Glutamatergic neuron (in vitro differentiated cells): ENCODE data around the gene FKRP. TPM values are rescaled to one million over a fixed set of nuclear protein-coding genes. Genes with fewer than 3 reads are reported as not detected.

ENCODE experiments used
- DNase-seq: peaks from one replicate; pipeline ENCODE4 v3.0.0; 2022
- H3K27ac Mint-ChIP-seq: one replicate; pipeline ENCODE4 v1.8.0; 2020; ENCODE audit warnings: mild to moderate bottlenecking, mixed read lengths, inconsistent platforms; ENCODE audit not compliant: unreplicated experiment
- H3K27me3 Mint-ChIP-seq: one replicate; pipeline ENCODE4 v1.8.0; 2020; ENCODE audit warnings: mild to moderate bottlenecking, moderate library complexity, mixed read lengths, inconsistent platforms; ENCODE audit not compliant: unreplicated experiment
- H3K36me3 Mint-ChIP-seq: one replicate; pipeline ENCODE4 v1.8.0; 2020; ENCODE audit warnings: mild to moderate bottlenecking, mixed read lengths, inconsistent platforms; ENCODE audit not compliant: unreplicated experiment
- H3K4me1 Mint-ChIP-seq: one replicate; pipeline ENCODE4 v1.8.0; 2020; ENCODE audit warnings: mild to moderate bottlenecking, low read depth, mixed read lengths, inconsistent platforms; ENCODE audit not compliant: unreplicated experiment
- H3K4me3 Mint-ChIP-seq: one replicate; pipeline ENCODE4 v1.8.0; 2020; ENCODE audit warnings: mild to moderate bottlenecking, mixed read lengths, inconsistent platforms; ENCODE audit not compliant: unreplicated experiment
- H3K9me3 Mint-ChIP-seq: one replicate; pipeline ENCODE4 v1.8.0; 2020; ENCODE audit warnings: mild to moderate bottlenecking, moderate library complexity, mixed read lengths, inconsistent platforms; ENCODE audit not compliant: unreplicated experiment
- CTCF ChIP-seq: fragments of 200-600 bp; sonication (generic); IDR thresholded peaks from one replicate; pipeline ENCODE4 v1.5.0; 2021; ENCODE audit not compliant: partially characterized antibody, unreplicated experiment
- total RNA-seq: library from RNA; stranded (reverse); fragmentation: NEBNext Ultra II Directional; extraction: Animal tissue kit (Norgen Biotek cat#: 25700); gene quantifications from one replicate; pipeline ENCODE4 v1.2.1, GENCODE V29; 2021; ENCODE audit not compliant: unreplicated experiment

FKRP gene
- total RNA-seq, 1 donor from 2014 or later: 46.6 TPM

DNA sequence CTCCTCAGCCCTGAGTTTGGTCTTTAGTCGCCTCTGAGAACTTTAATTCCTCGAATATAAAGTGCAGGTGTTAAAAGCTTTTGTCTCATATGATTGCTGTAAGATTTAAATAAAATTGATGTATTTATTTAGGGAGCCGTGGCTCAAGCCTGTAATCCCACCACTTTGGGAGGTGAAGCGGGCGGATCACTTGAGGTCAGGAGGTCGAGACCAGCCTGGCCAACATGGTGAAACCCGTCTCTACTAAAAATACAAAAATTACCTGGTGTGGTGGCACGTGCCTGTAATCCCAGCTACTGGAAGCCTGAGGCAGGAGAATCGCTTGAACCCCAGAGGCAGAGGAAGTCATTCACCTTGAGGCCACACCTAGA is 43.1 kb downstream of the FKRP start:
- no peaks in the 10 kb centered on the region for H3K36me3 Mint-ChIP-seq
- peaks cover 5% of the 10 kb centered on the region for H3K9me3 Mint-ChIP-seq
- peaks cover 8% of the 10 kb centered on the region for H3K4me1 Mint-ChIP-seq
- no peak for DNase-seq
- TF ChIP-seq CTCF: no peak
- peaks cover 3% of the 10 kb centered on the region for H3K27me3 Mint-ChIP-seq
- peak overlapping the region; percentile 30 for H3K4me3 Mint-ChIP-seq
- no peak overlapping the region for H3K27ac Mint-ChIP-seq

DNA sequence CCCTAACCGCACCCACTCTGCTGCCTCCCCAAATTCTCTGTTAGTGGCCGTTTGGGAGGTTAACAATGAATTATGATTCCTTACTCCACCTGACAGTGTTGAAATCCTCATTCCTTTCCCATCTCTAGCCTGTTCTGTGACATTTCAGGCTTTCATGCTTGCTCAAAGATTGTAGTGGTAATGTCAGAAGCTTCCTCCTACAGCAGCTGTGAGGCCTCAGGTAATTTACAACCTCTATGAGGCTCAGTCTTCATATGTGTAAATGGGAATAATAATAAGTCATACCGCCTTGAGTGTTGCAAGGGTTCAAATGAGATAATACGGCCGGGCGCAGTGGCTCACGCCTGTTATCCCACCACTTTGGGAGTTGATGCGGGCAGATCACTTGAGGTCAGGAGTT is 43.5 kb downstream of the FKRP start:
- no peaks in the 10 kb centered on the region for H3K36me3 Mint-ChIP-seq
- H3K9me3 Mint-ChIP-seq: peaks cover 5% of the 10 kb centered on the region
- peaks cover 8% of the 10 kb centered on the region for H3K4me1 Mint-ChIP-seq
- DNase-seq: no peak
- peak overlapping the region; percentile 46 for H3K4me3 Mint-ChIP-seq
- TF ChIP-seq CTCF: no peak
- peaks cover 3% of the 10 kb centered on the region for H3K27me3 Mint-ChIP-seq
- H3K27ac Mint-ChIP-seq: no peak overlapping the region

- Mint-ChIP-seq H3K9me3 (peaks cover under 1% of the 10 kb centered on the region), H3K27me3 (peaks cover 2% of the 10 kb centered on the region), H3K4me1 (peaks cover 7% of the 10 kb centered on the region), H3K36me3 (no peaks in the 10 kb centered on the region), H3K4me3 (no peak overlapping the region), H3K27ac (peak overlapping the region; percentile 22)
- no peak for DNase-seq
- no peak for TF ChIP-seq CTCF
Observed at GRCh38 chr19:46791944-46792343, 46.1 kb downstream of the FKRP start.

- DNase-seq: no peak
- Mint-ChIP-seq H3K4me3 (no peak overlapping the region), H3K36me3 (no peaks in the 10 kb centered on the region), H3K4me1 (no peaks in the 10 kb centered on the region), H3K27ac (no peak overlapping the region), H3K9me3 (no peaks in the 10 kb centered on the region), H3K27me3 (no peaks in the 10 kb centered on the region)
- no peak for TF ChIP-seq CTCF
Observed at GRCh38 chr19:46797881-46798280, 52.0 kb downstream of the FKRP start.

GRCh38 chr19:46798713-46799112 is 52.9 kb downstream of the FKRP start:
- Mint-ChIP-seq H3K27me3 (no peaks in the 10 kb centered on the region), H3K27ac (no peak overlapping the region), H3K4me3 (no peak overlapping the region), H3K4me1 (no peaks in the 10 kb centered on the region), H3K36me3 (no peaks in the 10 kb centered on the region), H3K9me3 (no peaks in the 10 kb centered on the region)
- TF ChIP-seq CTCF: no peak
- no peak for DNase-seq
